Measurements from ENCODE around the gene SIPA1L3. TPM values are rescaled to one million over a fixed set of nuclear protein-coding genes. Genes with fewer than 3 reads are reported as not detected.
A peak's percentile ranks its signal among the peaks of the same experiment; 100 is the strongest.

Gene SIPA1L3
- total and polyA plus RNA-seq, 10 of the 15 experiments (the other 5 are each of a cell fraction or from before 2014, with no cell fraction given), result 0.24 to 66.2 (median 19.1) TPM

GRCh38 chr19:38079926-38080380 lies 172.9 kb downstream of the SIPA1L3 start (continued):
- TF ChIP-seq RELB (IDR thresholded peaks at IDR 0.05; ENCODE audit: low read depth), result peak; percentile 75
- TF ChIP-seq ATF7 (IDR thresholded peaks at IDR 0.05; ENCODE audit: low read depth), result 0 out of 2 replicates have a peak, but pooled peaks have one; percentile 12
- peak; percentile 67; the same call in 1 of the 2 replicates for TF ChIP-seq BCL11A (IDR thresholded peaks at IDR 0.05; ENCODE audit: low read depth, low read length)
- peak; percentile 99 for TF ChIP-seq EED (IDR thresholded peaks at IDR 0.05; ENCODE audit: low read depth)
- TF ChIP-seq ZNF207 (IDR thresholded peaks at IDR 0.05; ENCODE audit: borderline replicate concordance), result no peak
- TF ChIP-seq KLF5 (IDR thresholded peaks at IDR 0.05; ENCODE audit: partially characterized antibody), result no peak
- TF ChIP-seq TCF12 (IDR thresholded peaks at IDR 0.05; ENCODE audit: low read depth, low read length), result peak; percentile 66
- no peak for TF ChIP-seq SIN3A (IDR thresholded peaks at IDR 0.05; ENCODE audit: low read depth, low read length)
- no peak for TF ChIP-seq ZBTB40 (IDR thresholded peaks at IDR 0.05; ENCODE audit: borderline replicate concordance)
- TF ChIP-seq DPF2 (IDR thresholded peaks at IDR 0.05), result peak; percentile 85
- TF ChIP-seq MTA2 (IDR thresholded peaks at IDR 0.05; ENCODE audit: low read depth), result peak; percentile 45; the same call in 1 of the 2 replicates
- peak; percentile 4; the same call in 1 of the 2 replicates for TF ChIP-seq MXI1 (IDR thresholded peaks at IDR 0.05; ENCODE audit: low read depth, low read length)
- TF ChIP-seq PML (IDR thresholded peaks at IDR 0.05; ENCODE audit: low read length), result 0 out of 2 replicates have a peak, but pooled peaks have one; percentile 26
- TF ChIP-seq CHD1 (IDR thresholded peaks at IDR 0.05; ENCODE audit: low read depth, low read length), result no peak
- peak in 1 of 2 experiments; percentile 84; a peak in 2 of 4 replicates for TF ChIP-seq EP300 (IDR thresholded peaks at IDR 0.05; ENCODE audit: borderline replicate concordance in 1 of 2, control insufficient read depth in 1 of 2, low read depth in 2 of 2, low read length in 2 of 2)
- 0 out of 2 replicates have a peak, but pooled peaks have one; percentile 42 for TF ChIP-seq GATAD2B (conservative IDR thresholded peaks at IDR 0.05; ENCODE audit: low read depth)
- no peak for TF ChIP-seq RB1 (IDR thresholded peaks at IDR 0.05; ENCODE audit: borderline replicate concordance)
- TF ChIP-seq ATF3 (IDR thresholded peaks at IDR 0.05; ENCODE audit: borderline replicate concordance, extremely low read depth, low read depth, low read length), result no peak
- peak; percentile 96 for TF ChIP-seq IKZF2 (IDR thresholded peaks at IDR 0.05)
- no peak for TF ChIP-seq RELA (IDR thresholded peaks at IDR 0.05; ENCODE audit: borderline replicate concordance, partially characterized antibody)
- TF ChIP-seq JUNB (IDR thresholded peaks at IDR 0.05), result peak; percentile 74
- no peak for TF ChIP-seq TCF7 (IDR thresholded peaks at IDR 0.05; ENCODE audit: borderline replicate concordance)
- TF ChIP-seq POLR2AphosphoS2 (IDR thresholded peaks at IDR 0.05; ENCODE audit: low read depth, low read length), result no peak
- TF ChIP-seq PKNOX1 (IDR thresholded peaks at IDR 0.05), result no peak
- TF ChIP-seq TCF3 (IDR thresholded peaks at IDR 0.05; ENCODE audit: borderline replicate concordance, insufficient read depth, low read depth, low read length), result peak; percentile 82; the same call in 1 of the 2 replicates
- TF ChIP-seq ZNF622 (IDR thresholded peaks at IDR 0.05), result no peak

All from GM12878 (cell line).